HG03521 (cell line): ENCODE data around the gene SULT2B1.

ENCODE experiments used
- ATAC-seq: cut with Tn5 transposase; IDR thresholded peaks from one replicate; pipeline ENCODE4 v1.9.1; 2021; ENCODE audit warnings: mild to moderate bottlenecking, moderate library complexity; ENCODE audit not compliant: unreplicated experiment

The SULT2B1 gene

DNA sequence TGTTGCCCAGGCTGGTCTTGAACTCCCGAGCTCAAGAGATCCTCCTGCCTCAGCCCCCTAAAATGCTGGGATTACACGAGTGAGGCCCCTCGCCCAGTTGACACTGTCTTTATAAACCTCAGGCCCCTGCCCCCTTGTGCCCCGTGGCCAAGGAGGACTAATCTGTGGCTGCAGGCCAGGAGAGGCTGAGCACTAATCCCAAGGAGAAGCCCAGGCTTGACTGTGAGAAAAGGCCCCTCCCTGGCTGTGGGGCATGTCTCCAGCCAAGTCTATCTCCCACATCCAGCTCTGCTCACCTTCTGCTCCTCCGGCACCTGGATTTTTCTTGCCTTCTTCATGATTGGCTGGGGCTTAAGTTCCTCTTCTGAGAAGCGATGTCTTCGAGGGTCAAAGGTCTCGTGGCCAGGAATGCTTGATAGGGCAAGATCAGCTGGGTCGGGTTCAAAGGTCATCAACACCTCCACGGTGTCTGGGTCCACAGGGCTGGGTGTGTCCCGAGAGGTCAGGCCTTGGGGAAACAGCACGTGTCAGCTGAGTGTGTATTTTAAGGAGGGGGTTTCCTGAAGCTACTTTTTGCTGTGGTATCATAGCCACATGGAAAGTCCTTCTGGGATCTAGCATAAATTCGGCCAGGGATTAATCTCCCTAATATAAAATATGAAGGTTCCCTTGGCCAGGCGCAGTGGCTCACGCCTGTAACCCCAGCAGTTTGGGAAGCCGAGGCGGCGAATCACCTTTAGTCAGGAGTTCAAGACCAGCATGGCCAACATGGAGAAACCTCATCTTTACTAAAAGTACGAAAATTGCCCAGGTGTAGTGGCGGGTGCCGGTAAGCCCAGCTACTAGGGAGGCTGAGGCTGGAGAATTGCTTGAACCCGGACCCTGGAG lies 81.4 kb downstream of the SULT2B1 start:
- no peak for ATAC-seq

- ATAC-seq: no peak
Measured at GRCh38 chr19:48634036-48634342, 82.0 kb downstream of the SULT2B1 start.

DNA sequence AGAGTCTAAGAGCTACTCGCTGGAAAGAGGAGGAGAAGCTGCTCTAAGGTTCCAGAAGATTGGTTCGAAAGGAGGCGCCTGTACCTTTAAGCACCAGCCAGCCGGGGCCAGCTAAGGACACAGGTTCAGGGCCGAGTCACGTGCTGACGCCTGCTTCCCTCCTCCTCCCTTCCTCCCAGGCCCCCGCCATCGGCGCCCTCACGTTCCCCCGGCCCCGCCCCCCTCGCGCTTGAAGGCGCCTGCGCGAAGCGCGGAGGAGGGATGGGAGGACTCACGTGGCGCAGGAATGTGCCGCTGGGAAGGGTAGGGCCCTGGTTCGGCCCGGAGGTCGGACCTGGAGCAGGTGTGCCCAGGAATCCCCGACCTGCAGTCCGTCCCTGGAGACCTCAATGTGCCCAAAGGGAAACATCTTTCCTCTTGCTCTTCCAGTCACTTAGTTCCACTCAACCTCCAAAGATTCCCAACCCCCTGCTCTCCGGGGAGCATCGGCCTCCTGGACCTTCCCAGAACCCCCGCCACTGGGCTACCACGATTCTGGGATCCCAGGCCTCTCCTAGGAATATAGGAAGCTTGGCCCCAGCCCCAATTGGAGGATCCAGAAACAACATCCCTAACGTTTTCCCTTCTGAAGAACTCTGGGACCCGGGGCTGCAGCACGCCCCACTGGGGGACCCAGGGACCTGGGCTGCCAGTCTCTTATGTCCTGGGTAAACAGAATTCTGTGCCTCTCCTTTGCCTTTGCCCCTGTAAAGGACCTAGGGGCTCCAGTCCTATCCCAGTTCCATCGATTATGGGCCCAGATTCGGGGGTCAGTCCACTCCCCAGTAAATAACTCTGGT lies 82.7 kb downstream of the SULT2B1 start:
- ATAC-seq: peak; percentile 19

DNA sequence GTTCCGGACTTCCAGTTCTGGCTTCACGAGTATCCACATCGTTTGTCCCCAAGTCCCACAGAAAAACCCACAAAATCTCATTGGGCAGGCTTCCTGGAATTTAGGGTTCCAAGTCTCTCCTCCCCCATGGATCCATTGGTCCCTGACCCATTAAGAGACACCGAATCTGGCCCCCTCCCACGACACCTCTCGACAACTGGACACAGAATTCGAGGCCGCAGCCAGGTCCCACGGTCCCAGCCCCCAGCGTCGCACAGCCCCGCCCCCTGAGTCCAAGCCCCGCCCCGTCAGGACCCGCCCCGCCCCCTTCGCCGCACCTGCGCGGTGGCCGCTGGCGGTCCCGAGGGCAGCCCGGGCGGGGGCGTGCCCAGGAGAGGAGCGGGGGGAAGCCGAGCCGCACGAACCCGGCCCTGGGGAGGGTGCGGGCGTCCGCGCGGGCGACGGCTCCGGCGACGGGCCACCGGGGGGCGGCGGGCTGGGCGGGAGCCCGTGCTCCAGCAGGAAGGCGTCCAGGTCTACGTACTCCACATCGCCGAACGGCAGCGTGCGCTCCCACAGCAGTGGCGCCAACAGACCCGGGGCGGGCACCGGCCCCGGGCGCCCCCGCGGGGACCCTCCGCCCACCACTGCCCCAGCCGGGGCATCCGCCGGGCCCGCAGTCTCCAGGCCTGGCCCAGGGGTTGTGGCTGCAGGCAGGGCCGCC lies 83.4 kb downstream of the SULT2B1 start:
- ATAC-seq: no peak

- no peak for ATAC-seq
Measured at GRCh38 chr19:48635966-48636858, 84.2 kb downstream of the SULT2B1 start.

- no peak for ATAC-seq
Measured at GRCh38 chr19:48636859-48637448, 85.0 kb downstream of the SULT2B1 start, which contains the start of gene DBP. TSS of gene DBP (minus strand) at chr19:48637379. CDS start at chr19:48636994, 385 bp downstream.

DNA sequence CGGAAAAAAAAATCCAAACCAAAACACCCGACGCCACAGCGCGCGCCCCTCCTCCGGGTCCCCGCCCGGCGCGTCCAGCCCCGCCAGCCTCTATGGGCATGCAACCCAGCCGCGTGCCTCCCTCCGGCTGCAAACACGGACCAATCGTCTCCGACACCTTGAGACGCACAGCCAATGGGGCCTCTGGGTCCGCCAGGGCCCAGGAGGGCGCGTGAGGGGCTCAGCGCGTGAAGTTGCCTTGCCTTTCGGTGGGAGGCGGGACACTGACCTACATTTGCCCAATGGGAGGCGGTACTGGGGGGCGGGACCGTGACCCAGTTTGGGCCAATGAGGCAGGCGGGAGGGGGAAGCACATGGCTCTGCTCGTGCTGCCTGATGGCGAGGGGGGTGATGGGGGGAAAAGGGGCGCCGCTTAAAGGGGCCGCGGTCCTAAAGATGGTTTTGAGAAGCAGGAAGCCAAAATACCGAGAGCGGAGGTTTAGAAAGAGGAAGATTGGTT lies 85.5 kb downstream of the SULT2B1 start:
- peak; percentile 73 for ATAC-seq

DNA sequence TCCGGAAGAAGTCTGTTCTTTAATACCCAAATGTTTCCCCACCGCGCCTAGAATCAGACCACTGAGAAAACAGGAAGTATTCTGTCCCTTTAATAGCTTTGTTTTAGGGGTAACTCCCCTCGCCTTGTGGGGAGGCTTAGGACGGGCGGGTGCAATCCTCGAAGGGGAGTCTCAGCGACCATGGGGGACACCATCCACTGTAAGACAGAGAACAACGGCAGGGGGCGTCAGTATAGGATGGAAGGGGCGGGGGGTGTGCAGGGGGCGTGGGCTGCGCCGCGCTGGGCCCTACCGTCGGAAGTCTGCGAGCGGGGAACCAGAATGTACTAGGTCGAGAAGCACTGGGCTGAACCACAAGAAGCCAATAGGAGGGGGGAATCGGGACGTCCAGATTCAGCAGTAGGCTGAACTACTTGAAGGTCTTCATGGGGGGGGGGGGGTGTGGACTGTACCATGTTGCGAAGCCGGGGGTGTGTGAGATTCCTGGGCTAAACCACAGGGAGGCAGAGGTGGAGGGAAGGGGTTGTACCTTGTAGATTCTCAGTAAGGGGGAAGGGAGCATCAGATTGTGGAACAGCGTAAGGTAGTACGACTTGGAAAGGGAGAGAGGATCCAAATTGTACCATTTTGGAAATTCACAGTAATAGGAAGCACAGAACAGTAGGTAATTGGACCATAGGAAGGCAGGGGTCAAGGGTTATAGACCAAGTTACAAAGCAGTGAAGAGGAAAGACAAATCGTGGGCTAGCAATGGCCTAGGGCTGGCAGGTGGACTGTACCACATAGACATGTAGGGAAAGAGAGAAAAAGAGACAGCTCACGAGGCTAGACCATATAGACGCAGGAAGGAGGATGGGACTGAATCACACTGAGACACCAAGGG lies 86.2 kb downstream of the SULT2B1 start:
- ATAC-seq: peak; percentile 8

DNA sequence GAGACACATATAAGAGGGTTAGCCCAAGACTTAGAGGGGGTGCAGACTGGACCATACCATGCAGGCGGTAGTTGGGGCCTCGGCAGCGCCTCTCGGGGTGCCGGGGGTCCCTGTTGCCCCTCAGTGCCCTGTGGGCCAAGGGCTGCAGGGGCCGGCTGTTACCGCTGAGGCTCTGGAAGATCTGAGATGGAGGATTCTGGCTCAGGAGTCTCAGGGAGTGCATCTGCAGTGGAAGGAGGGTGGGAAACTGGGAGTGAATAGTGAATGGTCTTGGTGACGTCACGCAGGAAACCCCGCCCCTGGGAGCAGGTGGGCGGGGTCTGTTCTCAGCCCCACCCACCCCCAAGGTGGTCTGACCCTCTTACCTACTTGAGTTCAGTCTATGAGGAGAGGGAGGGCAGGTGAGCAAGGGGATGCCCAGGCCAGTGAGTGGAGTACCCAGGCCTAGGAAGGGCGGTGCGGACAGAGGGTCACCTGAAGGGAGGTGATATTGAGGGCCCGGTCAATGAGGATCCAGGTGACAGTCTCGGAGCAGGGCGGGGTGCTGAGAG lies 86.9 kb downstream of the SULT2B1 start:
- ATAC-seq: no peak

DNA sequence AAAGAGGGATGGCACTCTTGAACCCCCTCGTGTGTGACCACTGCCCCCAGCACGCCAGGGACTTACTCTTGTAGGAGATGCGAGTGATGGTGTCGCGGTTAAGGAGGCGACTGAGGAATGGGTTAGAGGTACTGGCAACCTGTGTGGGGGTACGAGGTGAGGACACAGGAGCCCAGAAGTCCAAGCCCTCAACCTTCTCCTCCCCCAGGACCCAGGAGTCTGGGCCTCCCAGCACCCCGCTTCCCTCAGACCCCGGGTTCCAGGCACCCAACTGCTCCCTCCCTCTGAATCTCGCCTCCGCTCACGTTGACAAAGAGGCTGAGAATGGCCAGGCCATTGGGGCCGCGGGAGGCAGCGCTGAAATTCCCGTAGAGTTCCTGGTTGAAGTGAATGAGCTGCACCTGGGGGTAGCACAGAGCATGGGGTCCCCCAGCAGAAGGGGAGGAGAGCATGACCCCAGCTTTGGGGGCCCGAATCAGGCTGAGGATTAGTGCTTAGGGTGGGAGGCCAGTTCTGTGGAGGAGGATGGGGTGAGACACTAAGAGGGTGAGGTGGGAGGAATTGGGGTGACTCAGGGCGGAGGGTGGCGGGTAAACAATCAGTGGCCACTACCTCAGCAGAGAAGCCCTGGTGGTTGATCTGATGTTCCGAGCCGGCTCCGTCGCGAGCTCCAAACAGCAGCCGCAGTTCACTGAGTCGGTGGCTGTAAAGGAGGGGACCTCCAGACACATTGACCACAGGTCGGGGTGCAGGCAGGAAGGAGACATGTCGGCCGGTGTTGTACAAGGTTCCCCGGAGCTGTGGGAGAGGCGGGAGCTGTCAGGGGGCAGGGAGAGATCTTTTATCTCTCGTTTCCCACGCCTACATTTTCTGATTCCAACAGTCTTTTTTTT lies 87.8 kb downstream of the SULT2B1 start:
- no peak for ATAC-seq

DNA sequence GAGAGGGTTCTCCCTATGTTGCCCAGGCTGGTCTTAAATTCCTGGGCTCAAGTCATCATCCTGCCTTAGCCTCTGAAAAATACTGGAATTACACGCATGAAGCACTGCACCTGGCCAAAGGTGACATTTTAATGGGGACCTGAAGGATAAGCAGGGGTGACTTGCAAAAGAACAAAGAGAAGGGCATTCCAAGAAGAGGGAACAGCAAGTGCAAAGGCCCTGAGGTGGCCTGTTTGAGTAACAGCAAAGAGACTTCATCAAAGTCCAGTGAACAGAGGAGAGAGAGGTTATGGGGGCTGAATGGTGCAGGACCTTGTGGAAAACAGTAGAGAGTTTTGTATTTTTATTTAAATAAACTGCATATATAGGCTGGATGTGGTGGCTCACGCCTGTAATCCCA lies 89.9 kb downstream of the SULT2B1 start:
- no peak for ATAC-seq

- no peak for ATAC-seq
Measured at GRCh38 chr19:48642862-48643261, 90.9 kb downstream of the SULT2B1 start.

DNA sequence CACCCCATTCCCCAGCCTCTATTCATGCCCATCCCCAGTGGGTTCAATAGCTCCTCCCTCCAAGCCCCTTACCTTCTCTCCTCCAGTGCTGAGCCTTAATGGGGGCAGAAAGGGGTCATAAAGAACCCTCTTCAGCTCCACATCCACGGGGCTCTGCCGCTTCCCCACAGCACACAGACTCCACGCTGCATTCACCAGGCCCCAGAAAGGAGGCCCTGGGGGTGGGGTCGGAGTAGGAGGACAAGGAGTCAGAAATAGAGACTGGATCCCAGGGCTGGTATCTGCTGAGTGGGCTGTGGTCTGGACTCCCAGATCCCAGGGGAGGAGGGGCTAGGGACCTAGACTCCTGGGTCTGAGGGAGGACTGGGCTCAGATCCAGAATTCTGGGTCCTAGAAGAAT lies 92.4 kb downstream of the SULT2B1 start:
- ATAC-seq: no peak

- ATAC-seq: no peak
Measured at GRCh38 chr19:48644839-48645619, 93.1 kb downstream of the SULT2B1 start.

DNA sequence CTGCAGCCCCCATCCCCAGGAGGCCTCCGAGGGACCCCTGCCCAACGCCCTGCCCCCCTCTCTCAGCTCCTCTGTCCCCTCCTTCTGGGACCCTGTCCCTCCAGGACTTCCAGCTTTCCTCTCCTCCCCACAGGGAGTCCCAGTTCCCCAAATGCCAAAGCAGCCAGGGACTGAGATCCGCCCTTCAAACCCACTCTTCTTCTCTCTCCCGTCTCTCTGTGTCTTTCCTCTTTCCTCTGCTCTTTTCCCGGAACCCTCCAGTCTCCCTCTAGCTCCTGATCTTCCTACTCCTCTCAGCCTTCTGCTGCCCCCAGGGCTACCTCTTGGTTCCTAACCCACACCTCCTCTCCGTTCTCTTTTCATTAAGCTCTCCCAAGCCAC lies 93.6 kb downstream of the SULT2B1 start:
- no peak for ATAC-seq

- peak; percentile 73 for ATAC-seq
Measured at GRCh38 chr19:48646001-48646721, 94.2 kb downstream of the SULT2B1 start, which contains the start of gene CA11. TSS of gene CA11 (minus strand) at chr19:48646187. CDS start at chr19:48645632, 555 bp downstream.
